HepG2 (cell line): ENCODE results near the gene NEK6.

Source experiments
- ARNT ChIP-seq: fragments of 450-650 bp; IDR thresholded peaks from 2 replicates; pipeline ENCODE4 v1.6.1; 2017
- POLR2AphosphoS5 ChIP-seq: IDR thresholded peaks from 2 replicates; pipeline ENCODE4 v1.6.1; 2012; ENCODE audit warnings: low read depth, low read length
- SIN3A ChIP-seq: IDR thresholded peaks from 2 replicates; pipeline ENCODE4 v1.6.1; 2011; ENCODE audit warnings: low read depth, mild to moderate bottlenecking, control low read depth, low read length, borderline replicate concordance
- TF ChIP-seq, protein P1 (sequence below): sonication (generic); formaldehyde crosslinking; IDR thresholded peaks from 2 replicates; pipeline ENCODE4 v1.4.0; 2020; ENCODE audit warnings: mild to moderate bottlenecking, low read depth, missing genetic modification reagents
- TF ChIP-seq, protein P2 (sequence below): sonication (generic); formaldehyde crosslinking; IDR thresholded peaks from 2 replicates; pipeline ENCODE4 v1.4.0; 2020; ENCODE audit warnings: low read depth, missing genetic modification reagents
- TF ChIP-seq, protein P3 (sequence below): sonication (generic); formaldehyde crosslinking; IDR thresholded peaks from 2 replicates; pipeline ENCODE4 v1.5.0; 2020; ENCODE audit warnings: mild to moderate bottlenecking, missing genetic modification reagents, borderline replicate concordance

DNA sequence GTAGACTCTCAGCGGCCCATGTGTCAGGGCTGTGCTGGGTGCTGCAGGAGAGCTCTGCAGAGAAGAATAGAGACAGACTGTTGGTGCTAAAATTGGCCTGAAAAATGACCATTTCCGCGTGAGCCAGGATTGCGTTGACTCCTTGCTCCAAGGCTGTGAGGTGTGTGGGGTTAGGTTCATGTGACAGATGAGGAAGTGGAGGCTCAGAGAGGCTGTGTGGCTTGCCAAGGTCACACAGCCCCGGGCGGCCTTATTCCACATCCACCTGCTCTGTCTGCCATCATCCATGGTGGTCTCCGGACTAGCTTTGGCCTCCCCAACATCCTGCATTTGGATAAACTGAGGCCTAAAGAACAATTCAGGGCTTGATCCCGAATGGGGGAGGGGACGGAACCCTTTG, 15.2 kb downstream of the NEK6 start:
- TF ChIP-seq, protein P1, sequence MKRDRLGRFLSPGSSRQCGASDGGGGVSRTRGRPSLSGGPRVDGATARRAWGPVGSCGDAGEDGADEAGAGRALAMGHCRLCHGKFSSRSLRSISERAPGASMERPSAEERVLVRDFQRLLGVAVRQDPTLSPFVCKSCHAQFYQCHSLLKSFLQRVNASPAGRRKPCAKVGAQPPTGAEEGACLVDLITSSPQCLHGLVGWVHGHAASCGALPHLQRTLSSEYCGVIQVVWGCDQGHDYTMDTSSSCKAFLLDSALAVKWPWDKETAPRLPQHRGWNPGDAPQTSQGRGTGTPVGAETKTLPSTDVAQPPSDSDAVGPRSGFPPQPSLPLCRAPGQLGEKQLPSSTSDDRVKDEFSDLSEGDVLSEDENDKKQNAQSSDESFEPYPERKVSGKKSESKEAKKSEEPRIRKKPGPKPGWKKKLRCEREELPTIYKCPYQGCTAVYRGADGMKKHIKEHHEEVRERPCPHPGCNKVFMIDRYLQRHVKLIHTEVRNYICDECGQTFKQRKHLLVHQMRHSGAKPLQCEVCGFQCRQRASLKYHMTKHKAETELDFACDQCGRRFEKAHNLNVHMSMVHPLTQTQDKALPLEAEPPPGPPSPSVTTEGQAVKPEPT (CRISPR knock-in tag): no peak
- TF ChIP-seq ARNT: no peak
- TF ChIP-seq SIN3A: no peak
- TF ChIP-seq, protein P2, sequence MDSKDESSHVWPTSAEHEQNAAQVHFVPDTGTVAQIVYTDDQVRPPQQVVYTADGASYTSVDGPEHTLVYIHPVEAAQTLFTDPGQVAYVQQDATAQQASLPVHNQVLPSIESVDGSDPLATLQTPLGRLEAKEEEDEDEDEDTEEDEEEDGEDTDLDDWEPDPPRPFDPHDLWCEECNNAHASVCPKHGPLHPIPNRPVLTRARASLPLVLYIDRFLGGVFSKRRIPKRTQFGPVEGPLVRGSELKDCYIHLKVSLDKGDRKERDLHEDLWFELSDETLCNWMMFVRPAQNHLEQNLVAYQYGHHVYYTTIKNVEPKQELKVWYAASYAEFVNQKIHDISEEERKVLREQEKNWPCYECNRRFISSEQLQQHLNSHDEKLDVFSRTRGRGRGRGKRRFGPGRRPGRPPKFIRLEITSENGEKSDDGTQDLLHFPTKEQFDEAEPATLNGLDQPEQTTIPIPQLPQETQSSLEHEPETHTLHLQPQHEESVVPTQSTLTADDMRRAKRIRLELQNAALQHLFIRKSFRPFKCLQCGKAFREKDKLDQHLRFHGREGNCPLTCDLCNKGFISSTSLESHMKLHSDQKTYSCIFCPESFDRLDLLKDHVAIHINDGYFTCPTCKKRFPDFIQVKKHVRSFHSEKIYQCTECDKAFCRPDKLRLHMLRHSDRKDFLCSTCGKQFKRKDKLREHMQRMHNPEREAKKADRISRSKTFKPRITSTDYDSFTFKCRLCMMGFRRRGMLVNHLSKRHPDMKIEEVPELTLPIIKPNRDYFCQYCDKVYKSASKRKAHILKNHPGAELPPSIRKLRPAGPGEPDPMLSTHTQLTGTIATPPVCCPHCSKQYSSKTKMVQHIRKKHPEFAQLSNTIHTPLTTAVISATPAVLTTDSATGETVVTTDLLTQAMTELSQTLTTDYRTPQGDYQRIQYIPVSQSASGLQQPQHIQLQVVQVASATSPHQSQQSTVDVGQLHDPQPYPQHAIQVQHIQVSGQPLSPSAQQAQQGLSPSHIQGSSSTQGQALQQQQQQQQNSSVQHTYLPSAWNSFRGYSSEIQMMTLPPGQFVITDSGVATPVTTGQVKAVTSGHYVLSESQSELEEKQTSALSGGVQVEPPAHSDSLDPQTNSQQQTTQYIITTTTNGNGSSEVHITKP: no peak
- TF ChIP-seq POLR2AphosphoS5: no peak
- TF ChIP-seq, protein P3, sequence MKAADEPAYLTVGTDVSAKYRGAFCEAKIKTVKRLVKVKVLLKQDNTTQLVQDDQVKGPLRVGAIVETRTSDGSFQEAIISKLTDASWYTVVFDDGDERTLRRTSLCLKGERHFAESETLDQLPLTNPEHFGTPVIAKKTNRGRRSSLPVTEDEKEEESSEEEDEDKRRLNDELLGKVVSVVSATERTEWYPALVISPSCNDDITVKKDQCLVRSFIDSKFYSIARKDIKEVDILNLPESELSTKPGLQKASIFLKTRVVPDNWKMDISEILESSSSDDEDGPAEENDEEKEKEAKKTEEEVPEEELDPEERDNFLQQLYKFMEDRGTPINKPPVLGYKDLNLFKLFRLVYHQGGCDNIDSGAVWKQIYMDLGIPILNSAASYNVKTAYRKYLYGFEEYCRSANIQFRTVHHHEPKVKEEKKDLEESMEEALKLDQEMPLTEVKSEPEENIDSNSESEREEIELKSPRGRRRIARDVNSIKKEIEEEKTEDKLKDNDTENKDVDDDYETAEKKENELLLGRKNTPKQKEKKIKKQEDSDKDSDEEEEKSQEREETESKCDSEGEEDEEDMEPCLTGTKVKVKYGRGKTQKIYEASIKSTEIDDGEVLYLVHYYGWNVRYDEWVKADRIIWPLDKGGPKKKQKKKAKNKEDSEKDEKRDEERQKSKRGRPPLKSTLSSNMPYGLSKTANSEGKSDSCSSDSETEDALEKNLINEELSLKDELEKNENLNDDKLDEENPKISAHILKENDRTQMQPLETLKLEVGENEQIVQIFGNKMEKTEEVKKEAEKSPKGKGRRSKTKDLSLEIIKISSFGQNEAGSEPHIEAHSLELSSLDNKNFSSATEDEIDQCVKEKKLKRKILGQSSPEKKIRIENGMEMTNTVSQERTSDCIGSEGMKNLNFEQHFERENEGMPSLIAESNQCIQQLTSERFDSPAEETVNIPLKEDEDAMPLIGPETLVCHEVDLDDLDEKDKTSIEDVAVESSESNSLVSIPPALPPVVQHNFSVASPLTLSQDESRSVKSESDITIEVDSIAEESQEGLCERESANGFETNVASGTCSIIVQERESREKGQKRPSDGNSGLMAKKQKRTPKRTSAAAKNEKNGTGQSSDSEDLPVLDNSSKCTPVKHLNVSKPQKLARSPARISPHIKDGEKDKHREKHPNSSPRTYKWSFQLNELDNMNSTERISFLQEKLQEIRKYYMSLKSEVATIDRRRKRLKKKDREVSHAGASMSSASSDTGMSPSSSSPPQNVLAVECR: no peak
